A673 (cell line): ENCODE results near the gene GCSH. TPM values are rescaled to one million over a fixed set of nuclear protein-coding genes. Genes with fewer than 3 reads are reported as not detected.

Experiments
- Bru-seq: library from RNA; stranded (reverse); fragments of 400-500 nt; gene quantifications from one replicate; lab custom pipeline; 2021; lab: Mats Ljungman, UMichigan
- BruChase-seq, 2 experiments: library from RNA; stranded (reverse); fragments of 400-500 nt; gene quantifications; one replicate each; lab custom pipeline; 2021; lab: Mats Ljungman, UMichigan
- BruUV-seq: library from RNA; stranded (reverse); fragments of 400-500 nt; replicated peaks from 2 replicates; lab custom pipeline; 2021; lab: Mats Ljungman, UMichigan
- CTCF ChIA-PET: fragments of 300-600 bp; sonication (Branson Sonifier 250); formaldehyde crosslinking; loops from one replicate; lab custom pipeline; 2022; ENCODE audit warnings: antibody characterized with exemption; lab: Charles Lee
- POLR2A ChIA-PET: fragments of 300-600 bp; sonication (Branson Sonifier 250); formaldehyde crosslinking; loops from one replicate; lab custom pipeline; 2022; ENCODE audit warnings: antibody characterized with exemption; ENCODE audit not compliant: low non-redundant PET; lab: Charles Lee
- DNase-seq: peaks from one replicate; pipeline ENCODE4 v3.0.0-alpha.2; 2015; ENCODE audit warnings: low spot score
- H3K27ac ChIP-seq: fragments of 200-600 bp; sonication (generic); 2 replicates; pipeline ENCODE4 v1.5.1; 2016; ENCODE audit warnings: mixed run types, low read depth, mild to moderate bottlenecking, mixed read lengths, antibody characterized with exemption, low read length; ENCODE audit not compliant: poor library complexity, severe bottlenecking
- H3K27me3 ChIP-seq: fragments of 200-600 bp; sonication (generic); replicated peaks from 2 replicates; pipeline ENCODE4 v1.6.1; 2017; ENCODE audit warnings: mixed run types, low read depth, mild to moderate bottlenecking, mixed read lengths, antibody characterized with exemption, low read length; ENCODE audit not compliant: insufficient read depth, poor library complexity
- H3K36me3 ChIP-seq: fragments of 200-600 bp; sonication (generic); 2 replicates; pipeline ENCODE4 v1.6.1; 2016; ENCODE audit warnings: mixed run types, mild to moderate bottlenecking, mixed read lengths, antibody characterized with exemption, low read length; ENCODE audit not compliant: insufficient read depth, poor library complexity, severe bottlenecking
- H3K4me1 ChIP-seq: fragments of 200-600 bp; sonication (generic); 2 replicates; pipeline ENCODE4 v1.6.1; 2017; ENCODE audit warnings: mixed run types, mild to moderate bottlenecking, mixed read lengths, antibody characterized with exemption, low read length; ENCODE audit not compliant: insufficient read depth, poor library complexity, severe bottlenecking
- H3K4me3 ChIP-seq: fragments of 200-600 bp; sonication (generic); 2 replicates; pipeline ENCODE4 v1.5.1; 2016; ENCODE audit warnings: low read depth, mixed run types, mild to moderate bottlenecking, mixed read lengths, low read length; ENCODE audit not compliant: poor library complexity, severe bottlenecking
- H3K9me3 ChIP-seq: fragments of 200-600 bp; sonication (generic); 2 replicates; pipeline ENCODE4 v1.6.1; 2016; ENCODE audit warnings: mixed run types, low read depth, mild to moderate bottlenecking, mixed read lengths, antibody characterized with exemption, low read length; ENCODE audit not compliant: poor library complexity, severe bottlenecking
- EZH2 ChIP-seq: fragments of 200-600 bp; sonication (generic); IDR thresholded peaks from 2 replicates; pipeline ENCODE4 v1.6.1; 2017; ENCODE audit warnings: borderline replicate concordance, low read depth, mild to moderate bottlenecking, mixed read lengths, antibody characterized with exemption, low read length; ENCODE audit not compliant: poor library complexity, severe bottlenecking
- intact Hi-C: fragments of 100-400 bp; cut with micrococcal nuclease; formaldehyde crosslinking; loops from one replicate; pipeline ENCODE4 v1.10.0; 2022; ENCODE audit not compliant: unreplicated experiment
- long read RNA-seq: library from polyadenylated mRNA; stranded (forward); transcript quantifications from one replicate; pipeline ENCODE4 v2.0.0, GENCODE V29; 2022
- total RNA-seq: library from RNA; stranded (reverse); gene quantifications from 2 replicates; pipeline ENCODE4 v1.2.3, GENCODE V29; 2021
- TF ChIP-seq, protein P1 (sequence below): fragments of 300-800, 200-600 bp; sonication (generic); conservative IDR thresholded peaks from 2 replicates; pipeline ENCODE4 v1.5.1; 2017; ENCODE audit warnings: low read depth, mild to moderate bottlenecking, antibody characterized with exemption, low read length, moderate library complexity, mixed read lengths

The GCSH gene
- total RNA-seq (61.4 and 65.8 TPM in 2 replicates), Bru-seq, nascent RNA (percentile 72 among the genes with signal in this experiment), BruChase-seq, experiment 1, labeled RNA remaining after a 2-hour chase (percentile 70 among the genes with signal in this experiment), BruChase-seq, experiment 2, labeled RNA remaining after a 6-hour chase (percentile 75 among the genes with signal in this experiment)
- long read RNA-seq, transcript GCSH-201 (5 exons, 1,597 nt), result major isoform, 115 of 128 reads
- long read RNA-seq, partial matches to known transcripts, result 0 of 128 reads
- long read RNA-seq, other reads (novel, unspliced or antisense), result 6 of 128 reads

DNA sequence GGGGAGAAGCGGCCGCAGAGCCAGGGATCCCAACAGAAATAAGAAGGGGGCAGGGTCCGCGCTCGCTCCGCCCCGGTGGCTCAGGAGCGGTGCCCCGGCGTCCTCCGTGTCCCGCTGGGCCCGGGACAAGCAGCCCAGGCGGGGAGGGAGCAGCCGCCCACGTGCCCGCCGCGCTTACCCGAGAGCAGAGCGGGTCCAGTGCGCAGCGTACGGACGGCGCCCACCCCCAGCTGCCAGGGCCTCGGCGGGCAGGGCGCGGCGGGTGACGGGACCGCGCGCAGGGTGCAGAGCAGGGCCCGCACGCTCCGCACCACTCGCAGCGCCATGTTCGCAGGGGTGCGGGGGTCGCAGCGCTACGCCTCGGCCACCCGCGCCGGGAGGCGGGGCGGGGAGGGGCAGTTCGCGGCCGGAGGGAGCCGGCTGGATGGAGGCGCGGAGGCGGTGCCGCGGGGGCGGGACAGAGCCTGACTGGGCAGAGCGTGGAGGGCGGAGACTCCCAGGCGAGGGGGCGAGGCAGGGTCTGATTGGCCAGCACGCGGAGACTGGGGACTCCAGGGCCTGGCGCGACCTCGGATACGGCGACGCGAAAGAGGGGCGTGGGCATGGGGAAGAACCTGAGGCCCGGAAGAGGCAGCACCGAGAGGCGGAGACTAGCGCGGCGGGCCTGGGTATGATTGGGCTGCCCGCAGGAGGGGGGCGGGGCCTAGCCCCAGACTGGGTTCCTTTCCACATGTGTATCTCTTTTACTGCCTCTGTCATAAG is at the start of gene GCSH:
Gene GCSH, minus strand, starts transcription at position 443 of the 762 bp plus-strand sequence. Its CDS starts 117 bp downstream, at position 326.
- intact Hi-C loops, result no loop called here
- peak within 1 kb of the TSS; percentile 67 for H3K27ac ChIP-seq
- BruUV-seq, result no TSS peak
- no peaks in the 10 kb centered on the region for H3K9me3 ChIP-seq
- no peaks in the 10 kb centered on the region for H3K4me1 ChIP-seq
- no peaks in the 10 kb centered on the region for H3K27me3 ChIP-seq
- peak within 1 kb of the TSS; percentile 89 for H3K4me3 ChIP-seq
- DNase-seq, result peak; percentile 99
- no peak for TF ChIP-seq EZH2
- TF ChIP-seq, protein P1, sequence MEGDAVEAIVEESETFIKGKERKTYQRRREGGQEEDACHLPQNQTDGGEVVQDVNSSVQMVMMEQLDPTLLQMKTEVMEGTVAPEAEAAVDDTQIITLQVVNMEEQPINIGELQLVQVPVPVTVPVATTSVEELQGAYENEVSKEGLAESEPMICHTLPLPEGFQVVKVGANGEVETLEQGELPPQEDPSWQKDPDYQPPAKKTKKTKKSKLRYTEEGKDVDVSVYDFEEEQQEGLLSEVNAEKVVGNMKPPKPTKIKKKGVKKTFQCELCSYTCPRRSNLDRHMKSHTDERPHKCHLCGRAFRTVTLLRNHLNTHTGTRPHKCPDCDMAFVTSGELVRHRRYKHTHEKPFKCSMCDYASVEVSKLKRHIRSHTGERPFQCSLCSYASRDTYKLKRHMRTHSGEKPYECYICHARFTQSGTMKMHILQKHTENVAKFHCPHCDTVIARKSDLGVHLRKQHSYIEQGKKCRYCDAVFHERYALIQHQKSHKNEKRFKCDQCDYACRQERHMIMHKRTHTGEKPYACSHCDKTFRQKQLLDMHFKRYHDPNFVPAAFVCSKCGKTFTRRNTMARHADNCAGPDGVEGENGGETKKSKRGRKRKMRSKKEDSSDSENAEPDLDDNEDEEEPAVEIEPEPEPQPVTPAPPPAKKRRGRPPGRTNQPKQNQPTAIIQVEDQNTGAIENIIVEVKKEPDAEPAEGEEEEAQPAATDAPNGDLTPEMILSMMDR, result no peak
- ChIA-PET POLR2A (no interaction called here), CTCF (no interaction called here)
- no peaks in the 10 kb centered on the region for H3K36me3 ChIP-seq

DNA sequence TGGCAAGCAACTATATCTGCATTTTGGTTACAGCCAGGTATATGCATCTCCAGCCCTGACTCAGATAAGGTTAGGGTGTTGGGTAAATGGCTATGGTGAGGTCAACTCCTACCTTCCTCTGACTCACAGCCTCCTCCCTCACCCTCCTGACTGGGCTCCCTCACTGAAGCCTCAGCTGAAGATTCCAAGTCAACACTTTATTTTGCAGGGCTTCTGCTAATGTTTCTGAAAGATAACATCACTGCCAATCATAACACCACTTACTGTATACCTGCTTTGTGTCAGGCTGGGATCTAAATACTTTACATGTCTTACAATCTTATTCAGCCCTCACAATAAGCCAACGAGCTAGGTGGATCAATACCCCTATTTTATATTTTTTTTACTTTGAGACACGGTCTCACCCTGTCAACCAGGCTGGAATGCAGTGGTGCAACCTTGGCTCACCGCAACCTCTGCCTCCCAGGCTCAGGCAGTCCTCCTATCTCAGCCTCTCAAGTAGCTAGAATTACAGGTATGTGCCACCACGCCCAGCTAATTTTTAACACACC is 47.8 kb upstream of the GCSH start:
- TF ChIP-seq, protein P1, result no peak
- TF ChIP-seq EZH2, result no peak
- no peaks in the 10 kb centered on the region for H3K9me3 ChIP-seq
- intact Hi-C loops, result no loop called here
- H3K36me3 ChIP-seq, result no peaks in the 10 kb centered on the region
- H3K27me3 ChIP-seq, result no peaks in the 10 kb centered on the region
- ChIA-PET CTCF (interaction anchor here (0.6 kb wide), 1 partner anchor 455 kb away, joined by 3 read pairs; no protein-coding TSS in a partner anchor), POLR2A (no interaction called here)
- no peak for DNase-seq
- no TSS peak for BruUV-seq
- H3K4me1 ChIP-seq, result no peaks in the 10 kb centered on the region
- no peak overlapping the region for H3K4me3 ChIP-seq
- no peak overlapping the region for H3K27ac ChIP-seq

DNA sequence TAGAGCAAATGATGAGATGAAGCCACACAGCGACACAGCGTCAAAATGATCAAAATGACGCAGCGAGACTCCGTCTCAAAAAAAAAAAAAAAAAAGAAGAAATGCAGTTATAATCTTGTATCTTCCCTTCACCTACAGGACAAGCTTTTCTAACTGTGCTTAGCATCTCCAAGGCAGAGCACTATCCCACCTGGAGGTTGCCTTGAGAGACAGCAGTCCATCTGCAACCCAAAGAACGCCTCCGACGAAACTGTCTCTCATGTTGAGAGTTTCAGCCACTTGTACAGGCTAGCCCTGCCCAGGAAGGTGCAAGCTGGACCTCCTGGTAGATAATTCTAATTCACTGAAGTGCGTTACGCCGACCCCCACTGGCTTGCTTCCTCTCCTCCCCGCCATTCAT is 46.7 kb upstream of the GCSH start:
- CTCF ChIA-PET, result no interaction called here
- no peaks in the 10 kb centered on the region for H3K36me3 ChIP-seq
- intact Hi-C loops, result no loop called here
- H3K4me1 ChIP-seq, result no peaks in the 10 kb centered on the region
- no peak overlapping the region for H3K4me3 ChIP-seq
- H3K27me3 ChIP-seq, result no peaks in the 10 kb centered on the region
- BruUV-seq, result no TSS peak
- TF ChIP-seq EZH2, result no peak
- TF ChIP-seq, protein P1, result no peak
- H3K9me3 ChIP-seq, result no peaks in the 10 kb centered on the region
- POLR2A ChIA-PET, result no interaction called here
- DNase-seq, result no peak
- no peak overlapping the region for H3K27ac ChIP-seq
